ENCODE data around the gene PRRT1B. TPM values are rescaled to one million over a fixed set of nuclear protein-coding genes. Genes with fewer than 3 reads are reported as not detected.
"Not testable (repeated sequence)": the region's sequence is repeated elsewhere in the genome, so short reads cannot be mapped to it uniquely, and the experiment has no call there.

Gene PRRT1B
- total and polyA plus RNA-seq, 2 donors from 2014 or later, result 1.0 TPM; not detected in 1

- peaks cover 2% of the 10 kb centered on the region for H3K27me3 ChIP-seq (ENCODE audit: control insufficient read depth, insufficient read depth, low read length)
- TF ChIP-seq CTCF (IDR thresholded peaks at IDR 0.05; ENCODE audit: borderline replicate concordance, extremely low read depth, insufficient read depth), result no peak
- FAIRE-seq (no peak), DNase-seq (peak in 4 of 5 donors; percentile 93 to 94 (median 94))
- no peak overlapping the region for H3K4me3 ChIP-seq (ENCODE audit: low read length in 3 of 3)
- peaks cover 0 to 8% (median 0%) of the 10 kb centered on the region in 3 donors for H3K9me3 ChIP-seq (ENCODE audit: control insufficient read depth in 2 of 3, insufficient read depth in 1 of 3, low read length in 3 of 3)
- no peak overlapping the region for H3K27ac ChIP-seq (ENCODE audit: low read depth in 2 of 2, low read length in 2 of 2)
- H3K36me3 ChIP-seq (ENCODE audit: control insufficient read depth in 2 of 3, insufficient read depth in 3 of 3, low read length in 3 of 3), result no peaks in the 10 kb centered on the region
- H3K4me1 ChIP-seq (ENCODE audit: control insufficient read depth in 2 of 3, insufficient read depth in 2 of 3, low read depth in 1 of 3, low read length in 3 of 3), result peaks cover 0 to 2% (median 0%) of the 10 kb centered on the region in 3 donors
- intact Hi-C loops (cut with DNase I), result no loop called here
- H3K9ac ChIP-seq (ENCODE audit: low read length in 3 of 3), result no peak overlapping the region
Measured at GRCh38 chr9:131546336-131547084, 1.2 kb downstream of the PRRT1B start.

- H3K9me3 ChIP-seq (ENCODE audit: control insufficient read depth in 2 of 3, insufficient read depth in 1 of 3, low read length in 3 of 3); DNase-seq; FAIRE-seq; H3K27me3 ChIP-seq (ENCODE audit: control insufficient read depth, insufficient read depth, low read length); H3K9ac ChIP-seq (ENCODE audit: low read length in 3 of 3); H3K36me3 ChIP-seq (ENCODE audit: control insufficient read depth in 2 of 3, insufficient read depth in 3 of 3, low read length in 3 of 3); H3K27ac ChIP-seq (ENCODE audit: low read depth in 2 of 2, low read length in 2 of 2); H3K4me1 ChIP-seq (ENCODE audit: control insufficient read depth in 2 of 3, insufficient read depth in 2 of 3, low read depth in 1 of 3, low read length in 3 of 3); intact Hi-C loops (cut with DNase I); H3K4me3 ChIP-seq (ENCODE audit: low read length in 3 of 3): not testable (repeated sequence)
Measured at GRCh38 chr9:131549186-131549585, 3.9 kb downstream of the PRRT1B start.

GRCh38 chr9:131550465-131550864 is 5.1 kb downstream of the PRRT1B start:
- H3K27me3 ChIP-seq (ENCODE audit: control insufficient read depth, insufficient read depth, low read length); intact Hi-C loops (cut with DNase I); H3K4me1 ChIP-seq (ENCODE audit: control insufficient read depth in 2 of 3, insufficient read depth in 2 of 3, low read depth in 1 of 3, low read length in 3 of 3); H3K4me3 ChIP-seq (ENCODE audit: low read length in 3 of 3); DNase-seq; H3K9me3 ChIP-seq (ENCODE audit: control insufficient read depth in 2 of 3, insufficient read depth in 1 of 3, low read length in 3 of 3); H3K27ac ChIP-seq (ENCODE audit: low read depth in 2 of 2, low read length in 2 of 2); H3K9ac ChIP-seq (ENCODE audit: low read length in 3 of 3); H3K36me3 ChIP-seq (ENCODE audit: control insufficient read depth in 2 of 3, insufficient read depth in 3 of 3, low read length in 3 of 3); FAIRE-seq: not testable (repeated sequence)

- H3K27ac ChIP-seq (ENCODE audit: low read depth in 2 of 2, low read length in 2 of 2), result no peak overlapping the region
- no peak for DNase-seq
- no peaks in the 10 kb centered on the region for H3K27me3 ChIP-seq (ENCODE audit: control insufficient read depth, insufficient read depth, low read length)
- no peak for FAIRE-seq
- no peak overlapping the region for H3K4me3 ChIP-seq (ENCODE audit: low read length in 3 of 3)
- intact Hi-C loops (cut with DNase I), result no loop called here
- H3K9ac ChIP-seq (ENCODE audit: low read length in 3 of 3), result no peak overlapping the region
- H3K4me1 ChIP-seq (ENCODE audit: control insufficient read depth in 2 of 3, insufficient read depth in 2 of 3, low read depth in 1 of 3, low read length in 3 of 3), result no peaks in the 10 kb centered on the region
- no peaks in the 10 kb centered on the region for H3K36me3 ChIP-seq (ENCODE audit: control insufficient read depth in 2 of 3, insufficient read depth in 3 of 3, low read length in 3 of 3)
- H3K9me3 ChIP-seq (ENCODE audit: control insufficient read depth in 2 of 3, insufficient read depth in 1 of 3, low read length in 3 of 3), result no peaks in the 10 kb centered on the region
- no peak for TF ChIP-seq CTCF (IDR thresholded peaks at IDR 0.05; ENCODE audit: borderline replicate concordance, extremely low read depth, insufficient read depth)
Measured at GRCh38 chr9:131552030-131552429, 6.7 kb downstream of the PRRT1B start.

Measured in kidney (tissue), 14 donors.